IMR-90 (cell line): Measurements from ENCODE around the gene CCSER2. TPM values are rescaled to one million over a fixed set of nuclear protein-coding genes. Genes with fewer than 3 reads are reported as not detected.
A peak's percentile ranks its signal among the peaks of the same experiment; 100 is the strongest.

Experiments
- ATAC-seq: fragments of 200-7000 bp; cut with Tn5 transposase; 2 replicates; pipeline ENCODE4 v1.9.1; 2020; ENCODE audit warnings: low read depth, mild to moderate bottlenecking, moderate library complexity
- BruUV-seq: library from RNA; stranded (reverse); fragments of 400-500 nt; replicated peaks from 2 replicates; lab custom pipeline; 2021; lab: Mats Ljungman, UMichigan
- CTCF ChIA-PET: fragments of 300-600 bp; formaldehyde crosslinking; extraction: SDS; loops from one replicate; lab custom pipeline; 2021; ENCODE audit warnings: antibody characterized with exemption; lab: Yijun Ruan, JAX
- POLR2A ChIA-PET: fragments of 300-600 bp; sonication (Branson Sonifier 250); formaldehyde crosslinking; loops from one replicate; lab custom pipeline; 2022; ENCODE audit warnings: antibody characterized with exemption; ENCODE audit not compliant: unreplicated experiment; lab: Charles Lee
- DNase-seq: peaks from one replicate; pipeline ENCODE4 v3.0.0; 2013
- H2AFZ ChIP-seq: replicated peaks from 2 replicates; pipeline ENCODE3; 2013; ENCODE audit warnings: low read length, mild to moderate bottlenecking; ENCODE audit not compliant: poor library complexity
- H2AK5ac ChIP-seq: 2 replicates; pipeline ENCODE4 v1.6.1; 2013; ENCODE audit warnings: low read depth, low read length, inconsistent platforms
- H2AK9ac ChIP-seq: replicated peaks from 2 replicates; pipeline ENCODE3; 2013; ENCODE audit warnings: mild to moderate bottlenecking, low read depth, low read length, moderate library complexity; ENCODE audit not compliant: poor library complexity
- H2BK120ac ChIP-seq: 2 replicates; pipeline ENCODE4 v1.6.1; 2013; ENCODE audit warnings: low read depth, low read length, inconsistent platforms
- H2BK15ac ChIP-seq: 3 replicates; pipeline ENCODE4 v1.6.1; 2013; ENCODE audit warnings: low read depth, low read length, inconsistent platforms
- H2BK20ac ChIP-seq: 2 replicates; pipeline ENCODE4 v1.6.1; 2013; ENCODE audit warnings: low read depth, mild to moderate bottlenecking, inconsistent platforms, low read length, moderate library complexity
- H2BK5ac ChIP-seq: 2 replicates; pipeline ENCODE4 v1.6.1; 2013; ENCODE audit warnings: mild to moderate bottlenecking, low read depth, low read length, inconsistent platforms; ENCODE audit not compliant: poor library complexity, severe bottlenecking
- H3K14ac ChIP-seq: replicated peaks from 2 replicates; pipeline ENCODE4 v1.6.1; 2013; ENCODE audit warnings: low read depth, low read length, inconsistent platforms
- H3K18ac ChIP-seq: 2 replicates; pipeline ENCODE4 v1.6.1; 2013; ENCODE audit warnings: low read depth, low read length, control low read depth
- H3K23ac ChIP-seq: 2 replicates; pipeline ENCODE4 v1.6.1; 2013; ENCODE audit warnings: low read depth, low read length, inconsistent platforms
- H3K27ac ChIP-seq: 2 replicates; pipeline ENCODE4 v1.5.1; 2013; ENCODE audit warnings: mild to moderate bottlenecking, control low read depth, low read length; ENCODE audit not compliant: insufficient read depth
- H3K27me3 ChIP-seq: 2 replicates; pipeline ENCODE4 v1.6.1; 2013; ENCODE audit warnings: low read length; ENCODE audit not compliant: control insufficient read depth, insufficient read depth
- H3K36me3 ChIP-seq: 2 replicates; pipeline ENCODE4 v1.6.1; 2013; ENCODE audit warnings: low read length, mixed read lengths; ENCODE audit not compliant: control insufficient read depth, insufficient read depth
- H3K4ac ChIP-seq: 2 replicates; pipeline ENCODE4 v1.6.1; 2013; ENCODE audit warnings: low read depth, low read length, inconsistent platforms
- H3K4me1 ChIP-seq: 2 replicates; pipeline ENCODE4 v1.6.1; 2013; ENCODE audit warnings: low read length, mixed read lengths; ENCODE audit not compliant: control insufficient read depth, insufficient read depth
- H3K4me2 ChIP-seq: 2 replicates; pipeline ENCODE4 v1.6.1; 2013; ENCODE audit warnings: low read depth, mild to moderate bottlenecking, control low read depth, low read length, moderate library complexity
- H3K4me3 ChIP-seq: 2 replicates; pipeline ENCODE4 v1.5.1; 2013; ENCODE audit warnings: low read depth, mild to moderate bottlenecking, control low read depth, low read length, moderate library complexity; ENCODE audit not compliant: insufficient read depth
- H3K56ac ChIP-seq: 2 replicates; pipeline ENCODE4 v1.6.1; 2013; ENCODE audit warnings: low read length, inconsistent platforms; ENCODE audit not compliant: insufficient read depth; ENCODE audit errors: extremely low read depth
- H3K79me1 ChIP-seq, 2 experiments: 2 replicates each; pipeline ENCODE4 v1.6.1; 2013; ENCODE audit warnings: low read length in 2 of 2, inconsistent platforms in 1 of 2, low read depth in 1 of 2
- H3K9ac ChIP-seq: 2 replicates; pipeline ENCODE4 v1.6.1; 2013; ENCODE audit warnings: low read depth, low read length, control low read depth
- H3K9me1 ChIP-seq: 2 replicates; pipeline ENCODE4 v1.6.1; 2013; ENCODE audit warnings: low read length, inconsistent platforms; ENCODE audit not compliant: insufficient read depth
- H3K9me3 ChIP-seq: 2 replicates; pipeline ENCODE4 v1.6.1; 2013; ENCODE audit warnings: low read length; ENCODE audit not compliant: control insufficient read depth, insufficient read depth
- H4K20me1 ChIP-seq: 2 replicates; pipeline ENCODE4 v1.6.1; 2013; ENCODE audit warnings: low read length, inconsistent platforms; ENCODE audit not compliant: insufficient read depth
- H4K5ac ChIP-seq: 2 replicates; pipeline ENCODE4 v1.6.1; 2013; ENCODE audit warnings: mild to moderate bottlenecking, low read depth, low read length, control low read depth
- H4K8ac ChIP-seq, 2 experiments: 2 replicates each; pipeline ENCODE4 v1.6.1; 2013; ENCODE audit warnings: low read depth in 2 of 2, low read length in 2 of 2, control low read depth in 1 of 2, inconsistent platforms in 1 of 2
- H4K91ac ChIP-seq: 2 replicates; pipeline ENCODE4 v1.6.1; 2013; ENCODE audit warnings: low read depth, low read length, inconsistent platforms; ENCODE audit not compliant: insufficient read depth
- BHLHE40 ChIP-seq: fragments of 150-350 bp; IDR thresholded peaks from 2 replicates; pipeline ENCODE4 v1.6.1; 2016; ENCODE audit warnings: mild to moderate bottlenecking, low read depth, low read length
- CHD1 ChIP-seq: IDR thresholded peaks from 2 replicates; pipeline ENCODE4 v1.6.1; 2012; ENCODE audit warnings: low read depth, low read length, improper control_type of control experiment
- FOS ChIP-seq: fragments of 150-350 bp; IDR thresholded peaks from 2 replicates; pipeline ENCODE4 v1.6.1; 2016; ENCODE audit warnings: low read depth, low read length
- MAFK ChIP-seq: IDR thresholded peaks from 2 replicates; pipeline ENCODE4 v1.6.1; 2012; ENCODE audit warnings: low read depth, low read length, improper control_type of control experiment
- MAZ ChIP-seq: IDR thresholded peaks from 2 replicates; pipeline ENCODE4 v1.6.1; 2012; ENCODE audit warnings: low read depth, mild to moderate bottlenecking, low read length, improper control_type of control experiment, moderate library complexity, borderline replicate concordance
- MXI1 ChIP-seq: IDR thresholded peaks from 2 replicates; pipeline ENCODE4 v1.6.1; 2012; ENCODE audit warnings: low read depth, mild to moderate bottlenecking, low read length, moderate library complexity, borderline replicate concordance
- NFE2L2 ChIP-seq: fragments of 150-350 bp; IDR thresholded peaks from 2 replicates; pipeline ENCODE4 v1.6.1; 2016; ENCODE audit warnings: low read depth, mild to moderate bottlenecking, low read length
- POLR2A ChIP-seq: IDR thresholded peaks from 2 replicates; pipeline ENCODE4 v1.6.1; 2012; ENCODE audit warnings: mild to moderate bottlenecking, low read depth, low read length
- RAD21 ChIP-seq: IDR thresholded peaks from 2 replicates; pipeline ENCODE4 v1.6.1; 2012; ENCODE audit warnings: low read length, improper control_type of control experiment
- RFX5 ChIP-seq: IDR thresholded peaks from 2 replicates; pipeline ENCODE4 v1.8.0; 2012; ENCODE audit warnings: low read depth, mild to moderate bottlenecking, low read length, moderate library complexity
- SMC3 ChIP-seq: fragments of 150-350 bp; IDR thresholded peaks from 2 replicates; pipeline ENCODE4 v1.6.1; 2016; ENCODE audit warnings: low read depth, mild to moderate bottlenecking, antibody characterized with exemption, low read length, moderate library complexity
- WGBS, 2 experiments: methylation state at CpG; one replicate each; pipeline versions ENCODE4 v1.1.5 to v1.1.7; 2013; ENCODE audit warnings: missing lambda C conversion rate in 2 of 2; ENCODE audit not compliant: insufficient read length in 1 of 2; ENCODE audit errors: extremely low coverage in 2 of 2; 5-methylcytosine and 5-hydroxymethylcytosine counted together
- dilution Hi-C: fragments of 300-500 bp; cut with HindIII; formaldehyde crosslinking; loops from one replicate; pipeline ENCODE4 v1.14.3; 2018; ENCODE audit warnings: low sequenced_read_pairs; ENCODE audit not compliant: unreplicated experiment
- in situ Hi-C: fragments of 300-500 bp; cut with MboI; formaldehyde crosslinking; loops from 3 replicates; pipeline ENCODE4 v1.14.3; 2019; ENCODE audit warnings: low sequenced_read_pairs, inconsistent platforms, mixed read lengths
- intact Hi-C: fragments of 100-400 bp; cut with micrococcal nuclease; formaldehyde crosslinking; loops from 2 replicates; pipeline ENCODE4 v1.10.0; 2022
- polyA plus RNA-seq, 3 experiments: library from polyadenylated mRNA; depleted of rRNA; stranded (reverse); fragments of >200 nt; gene quantifications; 2 replicates each; pipeline ENCODE4 v1.2.3, GENCODE V29; 2012; ENCODE audit warnings: low replicate concordance in 1 of 3
- total RNA-seq: library from RNA; depleted of rRNA; stranded (reverse); fragments of >200 nt; gene quantifications from 2 replicates; pipeline ENCODE4 v1.2.3, GENCODE V29; 2012
- TF ChIP-seq, protein P1 (sequence below): conservative IDR thresholded peaks from 2 replicates; pipeline ENCODE4 v1.5.1; 2012; ENCODE audit warnings: mild to moderate bottlenecking, low read depth, low read length, improper control_type of control experiment
- TF ChIP-seq, protein P2 (sequence below): fragments of 150-350 bp; IDR thresholded peaks from 2 replicates; pipeline ENCODE4 v1.6.1; 2017; ENCODE audit warnings: mild to moderate bottlenecking, antibody characterized with exemption, low read length, low read depth

The CCSER2 gene
- total and polyA plus RNA-seq, 2 of the 4 experiments (the other 2 are of a cell fraction), result 20.4 to 31.7 TPM

DNA sequence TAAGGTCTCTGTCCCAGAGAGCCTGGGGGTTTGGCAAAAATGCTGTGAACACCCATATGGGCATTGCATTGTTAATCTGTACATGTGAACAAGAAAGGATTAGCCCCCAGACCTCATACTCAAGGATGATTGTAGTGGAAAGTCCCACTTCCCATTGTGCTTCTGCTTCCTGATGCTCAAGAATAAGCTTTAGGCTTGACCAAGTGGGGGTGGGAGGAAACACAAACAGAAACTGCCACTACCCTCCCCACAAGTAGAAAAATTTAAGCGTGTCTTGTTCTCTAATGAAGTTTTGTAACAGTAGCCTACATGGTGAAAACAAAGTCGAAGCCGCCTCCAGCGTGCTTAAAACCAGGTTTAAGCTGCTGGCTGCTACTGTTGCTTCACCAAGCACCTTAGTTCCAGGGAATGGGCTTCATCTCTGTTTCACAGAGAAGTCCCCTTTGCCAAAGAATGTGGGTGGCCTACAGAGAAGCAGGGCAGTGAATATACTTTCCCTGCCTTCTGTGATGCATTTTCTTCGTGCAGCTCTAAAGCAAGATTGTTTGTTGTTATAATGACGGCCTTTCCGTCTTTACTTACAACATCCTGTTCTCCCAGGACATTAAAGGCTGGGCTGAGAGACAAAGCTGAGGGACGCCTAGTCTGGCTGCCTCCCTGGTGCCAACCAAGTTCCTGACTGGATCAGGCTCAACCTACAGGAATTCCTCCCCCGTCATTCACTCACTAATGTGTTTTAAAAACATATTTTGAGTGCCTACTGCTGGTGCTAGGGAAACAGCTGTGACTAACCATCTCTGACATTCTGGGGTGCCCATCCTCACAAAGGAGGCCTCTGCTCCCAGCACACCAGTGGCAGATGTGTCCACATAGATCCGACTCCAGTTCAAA lies 32.1 kb upstream of the CCSER2 start:
- BruUV-seq, result no TSS peak
- H3K18ac ChIP-seq, result peak overlapping the region; percentile 28
- peak overlapping the region; percentile 86 for H3K4ac ChIP-seq
- H4K91ac ChIP-seq, result peak overlapping the region; percentile 85
- ChIA-PET CTCF (interaction anchor here (1.0 kb wide), 2 partner anchors 10 to 12 kb away, joined by 4 read pairs; no protein-coding TSS in a partner anchor), POLR2A (no interaction called here)
- H2BK120ac ChIP-seq, result peak overlapping the region; percentile 91
- dilution Hi-C loops, result no loop called here
- peak overlapping the region; percentile 96 for H2BK20ac ChIP-seq
- peak overlapping the region; percentile 51 for H2AK5ac ChIP-seq
- in situ Hi-C loops, result no loop called here
- no peaks in the 10 kb centered on the region for H3K9me3 ChIP-seq
- H3K27me3 ChIP-seq, result no peaks in the 10 kb centered on the region
- peak overlapping the region; percentile 47 for H4K5ac ChIP-seq
- H3K14ac ChIP-seq, result peak overlapping the region; percentile 60
- peak overlapping the region; percentile 6 for H2AK9ac ChIP-seq
- H3K79me1 ChIP-seq, result 0 out of 4 replicates have a peak, but pooled peaks cover 0 to 4% of the 10 kb centered on the region in 2 experiments
- peak overlapping the region; percentile 86 for H3K23ac ChIP-seq
- peak overlapping the region; percentile 42; the same call in 1 of the 2 replicates for H3K56ac ChIP-seq
- H2AFZ ChIP-seq, result peak overlapping the region; percentile 88
- H3K9me1 ChIP-seq, result peaks cover 19% of the 10 kb centered on the region
- H2BK15ac ChIP-seq, result peak overlapping the region; percentile 51; the same call in 2 of the 3 replicates
- H3K4me3 ChIP-seq, result no peak overlapping the region
- intact Hi-C loops, result loop anchor here (1.0 to 5.0 kb wide), 2 partner anchors 12 to 66 kb away; no protein-coding TSS in a partner anchor
- H3K4me2 ChIP-seq, result peak overlapping the region; percentile 51
- no CpG with 5 or more reads among the region's 10 CpGs for WGBS, 2 experiments
- H3K27ac ChIP-seq, result peak overlapping the region; percentile 62
- 0 out of 2 replicates have a peak overlapping the region, but pooled peaks have one; percentile 8 for H3K9ac ChIP-seq
- peak overlapping the region; percentile 77 for H2BK5ac ChIP-seq
- ATAC-seq (peak; percentile 94), DNase-seq (peak; percentile 98)
- H3K36me3 ChIP-seq, result no peaks in the 10 kb centered on the region
- peak overlapping the region; percentile 24 to 86 for H4K8ac ChIP-seq
- no peaks in the 10 kb centered on the region for H4K20me1 ChIP-seq
- H3K4me1 ChIP-seq, result peaks cover 13% of the 10 kb centered on the region
- TF ChIP-seq BHLHE40 (peak; percentile 26; the same call in 1 of the 2 replicates), FOS (peak; percentile 68), CHD1 (0 out of 2 replicates have a peak, but pooled peaks have one; percentile 26), MXI1 (no peak), POLR2A (peak; percentile 73), RFX5 (no peak), MAFK (no peak), NFE2L2 (0 out of 2 replicates have a peak, but pooled peaks have one; percentile 2), RAD21 (peak; percentile 15), MAZ (peak; percentile 19; the same call in 1 of the 2 replicates), SMC3 (no peak; the same call in 1 of the 2 replicates)
- TF ChIP-seq, protein P1, sequence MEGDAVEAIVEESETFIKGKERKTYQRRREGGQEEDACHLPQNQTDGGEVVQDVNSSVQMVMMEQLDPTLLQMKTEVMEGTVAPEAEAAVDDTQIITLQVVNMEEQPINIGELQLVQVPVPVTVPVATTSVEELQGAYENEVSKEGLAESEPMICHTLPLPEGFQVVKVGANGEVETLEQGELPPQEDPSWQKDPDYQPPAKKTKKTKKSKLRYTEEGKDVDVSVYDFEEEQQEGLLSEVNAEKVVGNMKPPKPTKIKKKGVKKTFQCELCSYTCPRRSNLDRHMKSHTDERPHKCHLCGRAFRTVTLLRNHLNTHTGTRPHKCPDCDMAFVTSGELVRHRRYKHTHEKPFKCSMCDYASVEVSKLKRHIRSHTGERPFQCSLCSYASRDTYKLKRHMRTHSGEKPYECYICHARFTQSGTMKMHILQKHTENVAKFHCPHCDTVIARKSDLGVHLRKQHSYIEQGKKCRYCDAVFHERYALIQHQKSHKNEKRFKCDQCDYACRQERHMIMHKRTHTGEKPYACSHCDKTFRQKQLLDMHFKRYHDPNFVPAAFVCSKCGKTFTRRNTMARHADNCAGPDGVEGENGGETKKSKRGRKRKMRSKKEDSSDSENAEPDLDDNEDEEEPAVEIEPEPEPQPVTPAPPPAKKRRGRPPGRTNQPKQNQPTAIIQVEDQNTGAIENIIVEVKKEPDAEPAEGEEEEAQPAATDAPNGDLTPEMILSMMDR, result no peak
- TF ChIP-seq, protein P2, sequence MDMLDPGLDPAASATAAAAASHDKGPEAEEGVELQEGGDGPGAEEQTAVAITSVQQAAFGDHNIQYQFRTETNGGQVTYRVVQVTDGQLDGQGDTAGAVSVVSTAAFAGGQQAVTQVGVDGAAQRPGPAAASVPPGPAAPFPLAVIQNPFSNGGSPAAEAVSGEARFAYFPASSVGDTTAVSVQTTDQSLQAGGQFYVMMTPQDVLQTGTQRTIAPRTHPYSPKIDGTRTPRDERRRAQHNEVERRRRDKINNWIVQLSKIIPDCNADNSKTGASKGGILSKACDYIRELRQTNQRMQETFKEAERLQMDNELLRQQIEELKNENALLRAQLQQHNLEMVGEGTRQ, result no peak
